ENCODE measurements around the gene XPO5. TPM values are rescaled to one million over a fixed set of nuclear protein-coding genes. Genes with fewer than 3 reads are reported as not detected.
A peak's percentile ranks its signal among the peaks of the same experiment; 100 is the strongest.

XPO5 gene
- polyA plus RNA-seq, 1 experiment = 31.5 TPM

DNA sequence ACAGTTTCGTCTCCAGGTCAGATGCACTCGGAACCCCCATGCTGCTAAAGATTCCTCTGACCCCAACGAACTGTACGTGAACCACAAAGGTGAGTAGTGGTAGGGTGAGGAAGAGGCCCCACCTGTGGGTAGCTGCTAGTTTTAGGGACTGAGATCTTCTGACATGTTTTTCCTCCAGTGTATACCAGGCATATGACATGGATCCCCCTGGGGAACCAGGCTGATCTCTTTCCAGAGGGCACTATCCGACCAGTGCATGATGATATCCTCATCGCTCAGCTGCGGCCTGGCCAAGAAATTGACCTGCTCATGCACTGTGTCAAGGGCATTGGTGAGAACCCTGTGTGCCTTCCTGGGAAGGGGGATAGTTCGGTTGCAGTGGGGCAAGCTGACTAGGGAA is 55.7 kb downstream of the XPO5 start:
- ChIA-PET CTCF (no interaction called here), POLR2A (interaction anchor here (1.1 kb wide), 1 partner anchor 305 kb away, joined by 3 read pairs; no protein-coding TSS in a partner anchor)
- TF ChIP-seq, protein P1, sequence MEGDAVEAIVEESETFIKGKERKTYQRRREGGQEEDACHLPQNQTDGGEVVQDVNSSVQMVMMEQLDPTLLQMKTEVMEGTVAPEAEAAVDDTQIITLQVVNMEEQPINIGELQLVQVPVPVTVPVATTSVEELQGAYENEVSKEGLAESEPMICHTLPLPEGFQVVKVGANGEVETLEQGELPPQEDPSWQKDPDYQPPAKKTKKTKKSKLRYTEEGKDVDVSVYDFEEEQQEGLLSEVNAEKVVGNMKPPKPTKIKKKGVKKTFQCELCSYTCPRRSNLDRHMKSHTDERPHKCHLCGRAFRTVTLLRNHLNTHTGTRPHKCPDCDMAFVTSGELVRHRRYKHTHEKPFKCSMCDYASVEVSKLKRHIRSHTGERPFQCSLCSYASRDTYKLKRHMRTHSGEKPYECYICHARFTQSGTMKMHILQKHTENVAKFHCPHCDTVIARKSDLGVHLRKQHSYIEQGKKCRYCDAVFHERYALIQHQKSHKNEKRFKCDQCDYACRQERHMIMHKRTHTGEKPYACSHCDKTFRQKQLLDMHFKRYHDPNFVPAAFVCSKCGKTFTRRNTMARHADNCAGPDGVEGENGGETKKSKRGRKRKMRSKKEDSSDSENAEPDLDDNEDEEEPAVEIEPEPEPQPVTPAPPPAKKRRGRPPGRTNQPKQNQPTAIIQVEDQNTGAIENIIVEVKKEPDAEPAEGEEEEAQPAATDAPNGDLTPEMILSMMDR (IDR thresholded peaks at IDR 0.05; ENCODE audit: low read depth, low read length) = no peak

DNA sequence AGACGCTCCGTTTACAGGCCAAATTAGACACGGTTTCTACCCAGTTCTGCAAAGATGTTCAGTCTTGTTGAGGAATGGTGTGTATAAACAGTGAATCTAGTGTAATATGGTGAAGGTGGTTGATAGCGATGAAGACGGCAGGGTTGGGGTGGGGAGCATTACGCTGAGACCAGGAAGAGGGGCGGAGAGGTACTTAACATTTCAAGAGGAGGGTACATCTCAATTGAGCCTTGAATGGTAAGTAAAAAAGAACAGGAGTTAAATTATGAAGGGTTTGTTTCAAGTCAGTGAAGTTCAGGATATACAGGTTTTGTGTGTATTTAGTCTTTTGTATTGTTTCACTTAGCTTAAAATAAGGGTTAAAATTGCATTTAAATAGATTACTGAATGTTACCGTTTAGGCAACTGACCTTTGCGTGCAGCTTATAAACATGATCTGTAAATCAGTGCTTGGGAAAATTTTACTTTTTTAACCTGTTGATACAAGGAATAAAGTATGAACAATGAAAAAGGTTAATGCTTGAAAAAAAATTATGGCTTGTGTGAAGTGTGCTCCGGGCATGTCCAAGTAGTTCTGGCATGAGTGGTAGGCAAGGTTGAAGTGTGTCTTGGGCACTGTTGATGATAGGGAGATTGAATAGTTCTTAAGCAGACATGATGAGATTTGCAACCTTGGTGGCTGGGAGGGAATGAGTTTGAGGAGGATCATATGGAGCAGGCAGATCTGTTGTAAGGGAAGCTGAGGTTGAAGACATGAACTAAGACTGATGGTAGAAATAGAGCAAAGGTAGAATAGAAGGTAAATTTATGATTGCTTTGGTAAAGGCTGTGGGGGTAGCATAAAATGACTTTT is 58.1 kb downstream of the XPO5 start:
- DNase-seq (ENCODE audit: low read depth, low spot score) = no peak
- TF ChIP-seq, protein P1 (IDR thresholded peaks at IDR 0.05; ENCODE audit: low read depth, low read length) = no peak
- Histone ChIP-seq H3K27me3 (ENCODE audit: control insufficient read depth, insufficient read depth, low read length) (no peaks in the 10 kb centered on the region), H3K4me3 (ENCODE audit: low read depth, low read length) (peak overlapping the region; percentile 98), H3K27ac (ENCODE audit: low read depth, low read length) (no peak overlapping the region), H3K9me3 (ENCODE audit: control insufficient read depth, insufficient read depth, low read length) (peaks cover 2% of the 10 kb centered on the region; the same call in 1 of the 2 replicates)
- ChIA-PET POLR2A (interaction anchor here (0.7 to 1.4 kb wide), 2 partner anchors 58 to 112 kb away, joined by 3 to 7 read pairs; partner anchors contain the start of genes GTPBP2 and XPO5), CTCF (no interaction called here)

More for the DNA sequence above, 55.7 kb downstream of the XPO5 start:
- DNase-seq (ENCODE audit: low read depth, low spot score) = no peak
- Histone ChIP-seq H3K27me3 (ENCODE audit: control insufficient read depth, insufficient read depth, low read length) (no peaks in the 10 kb centered on the region), H3K27ac (ENCODE audit: low read depth, low read length) (no peak overlapping the region), H3K9me3 (ENCODE audit: control insufficient read depth, insufficient read depth, low read length) (peaks cover 2% of the 10 kb centered on the region; the same call in 1 of the 2 replicates), H3K4me3 (ENCODE audit: low read depth, low read length) (no peak overlapping the region)

DNA sequence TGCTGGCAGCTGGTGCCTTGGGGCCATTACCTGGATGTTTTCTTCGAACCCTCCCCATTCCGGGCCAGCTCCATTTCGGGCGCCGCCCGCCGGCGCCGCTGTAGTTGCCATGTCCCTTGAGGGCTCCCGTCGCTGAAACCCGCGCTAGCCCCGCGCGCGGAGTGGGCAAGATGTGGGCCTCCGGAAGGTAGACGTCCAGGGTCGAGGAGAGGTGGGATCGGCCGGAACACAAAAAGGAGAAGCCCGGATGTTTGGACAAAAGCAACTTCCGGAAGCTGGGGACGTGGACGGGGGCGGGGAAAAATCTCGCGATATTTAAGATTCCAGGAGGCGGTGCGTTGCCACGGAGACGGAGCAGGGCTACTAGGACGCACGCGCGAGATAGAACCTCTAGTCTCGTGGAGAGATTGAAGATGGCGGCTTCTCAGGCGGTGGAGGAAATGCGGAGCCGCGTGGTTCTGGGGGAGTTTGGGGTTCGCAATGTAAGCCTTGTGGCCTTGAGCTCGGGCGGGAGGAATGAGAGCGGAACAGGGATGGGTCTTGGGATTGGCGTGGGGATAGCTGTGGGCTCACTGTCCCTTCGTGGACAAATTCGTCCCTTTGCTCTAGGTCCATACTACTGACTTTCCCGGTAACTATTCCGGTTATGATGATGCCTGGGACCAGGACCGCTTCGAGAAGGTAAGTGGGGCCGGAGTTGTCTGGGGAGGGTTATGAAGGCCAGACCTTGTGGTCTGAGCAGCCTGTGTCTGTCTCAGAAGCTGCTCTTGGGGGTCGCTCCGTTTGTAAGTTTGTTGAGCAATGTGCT is 58.9 kb downstream of the XPO5 start, which contains the start of the genes POLR1C and YIPF3:
TSS of gene POLR1C (plus strand) at position 393 of the 808 bp plus-strand sequence. CDS start at position 414, 21 bp downstream.
TSS of gene YIPF3 (minus strand) at position 230 of the 808 bp plus-strand sequence. CDS start at position 111, 119 bp downstream.
- Histone ChIP-seq H3K9me3 (ENCODE audit: control insufficient read depth, insufficient read depth, low read length) (peaks cover 2% of the 10 kb centered on the region; the same call in 1 of the 2 replicates), H3K4me3 (ENCODE audit: low read depth, low read length) (peak within 1 kb of the TSS; percentile 98), H3K27ac (ENCODE audit: low read depth, low read length) (peak within 1 kb of the TSS; percentile 87), H3K27me3 (ENCODE audit: control insufficient read depth, insufficient read depth, low read length) (no peaks in the 10 kb centered on the region)
- ChIA-PET POLR2A (interaction anchor here (0.5 to 1.4 kb wide), 6 partner anchors 9 to 147 kb away, joined by 3 to 7 read pairs (median 4); partner anchors contain the start of genes GTPBP2, XPO5 and ZNF318), CTCF (no interaction called here)
- TF ChIP-seq, protein P1 (IDR thresholded peaks at IDR 0.05; ENCODE audit: low read depth, low read length) = no peak
- peak; percentile 97 for DNase-seq (ENCODE audit: low read depth, low spot score)

DNA sequence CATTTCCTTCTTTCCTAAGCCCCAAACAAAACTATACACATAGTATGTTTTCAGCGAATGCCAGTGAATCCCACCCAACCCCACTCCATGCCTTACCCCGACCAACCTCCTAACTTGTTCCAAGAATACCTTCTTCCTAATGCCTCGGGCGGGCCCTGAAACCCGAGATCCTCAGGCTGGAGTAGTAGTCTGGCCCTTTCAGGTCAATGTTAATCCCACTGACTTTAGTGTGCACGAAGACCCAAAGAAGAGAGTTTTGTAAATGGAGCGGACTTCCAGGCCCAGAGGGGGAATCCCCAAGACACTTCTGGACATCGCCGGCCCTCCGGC is 59.5 kb downstream of the XPO5 start:
- no peak for DNase-seq (ENCODE audit: low read depth, low spot score)
- H3K9me3 ChIP-seq (ENCODE audit: control insufficient read depth, insufficient read depth, low read length) = peaks cover 2% of the 10 kb centered on the region; the same call in 1 of the 2 replicates
- peak overlapping the region; percentile 87 for H3K27ac ChIP-seq (ENCODE audit: low read depth, low read length)
- peak overlapping the region; percentile 92 for H3K4me3 ChIP-seq (ENCODE audit: low read depth, low read length)
- CTCF ChIA-PET = no interaction called here
- POLR2A ChIA-PET = interaction anchor here (0.8 to 1.4 kb wide), 4 partner anchors 9 to 147 kb away, joined by 3 to 7 read pairs (median 4); partner anchors contain the start of genes GTPBP2 and ZNF318
- H3K27me3 ChIP-seq (ENCODE audit: control insufficient read depth, insufficient read depth, low read length) = no peaks in the 10 kb centered on the region
- TF ChIP-seq, protein P1 (IDR thresholded peaks at IDR 0.05; ENCODE audit: low read depth, low read length) = no peak
